Type B pancreatic cell (in vitro differentiated cells): Measurements from ENCODE around the gene ATPAF2. TPM values are rescaled to one million over a fixed set of nuclear protein-coding genes. Genes with fewer than 3 reads are reported as not detected.
A peak's percentile ranks its signal among the peaks of the same experiment; 100 is the strongest.

ENCODE experiments used
- DNase-seq: peaks from one replicate; pipeline ENCODE4 v3.0.0; 2021; ENCODE audit warnings: mixed read lengths; ENCODE audit not compliant: unreplicated experiment; ENCODE audit errors: extremely low spot score
- H3K27ac Mint-ChIP-seq: 2 replicates; pipeline ENCODE4 v1.8.0; 2021; ENCODE audit warnings: mild to moderate bottlenecking, mixed read lengths
- H3K27me3 Mint-ChIP-seq: 2 replicates; pipeline ENCODE4 v1.8.0; 2021; ENCODE audit warnings: mixed read lengths
- H3K36me3 Mint-ChIP-seq: 2 replicates; pipeline ENCODE4 v1.8.0; 2021; ENCODE audit warnings: mixed read lengths
- H3K4me1 Mint-ChIP-seq: one replicate; pipeline ENCODE4 v1.8.0; 2021; ENCODE audit warnings: mixed read lengths; ENCODE audit not compliant: unreplicated experiment
- H3K4me3 Mint-ChIP-seq: 2 replicates; pipeline ENCODE4 v1.8.0; 2021; ENCODE audit warnings: mild to moderate bottlenecking, mixed read lengths
- H3K9me3 Mint-ChIP-seq: 2 replicates; pipeline ENCODE4 v1.8.0; 2021; ENCODE audit warnings: mixed read lengths
- total RNA-seq: library from RNA; stranded (reverse); gene quantifications from 2 replicates; pipeline ENCODE4 v1.2.1, GENCODE V29; 2021; ENCODE audit warnings: low replicate concordance
- TF ChIP-seq, protein P1 (sequence below): fragments of 200-600 bp; sonication (generic); conservative IDR thresholded peaks from 2 replicates; pipeline ENCODE4 v1.5.0; 2021; ENCODE audit warnings: antibody characterized with exemption, mild to moderate bottlenecking

The ATPAF2 gene
- total RNA-seq, 1 donor from 2014 or later: 28.9 TPM

DNA sequence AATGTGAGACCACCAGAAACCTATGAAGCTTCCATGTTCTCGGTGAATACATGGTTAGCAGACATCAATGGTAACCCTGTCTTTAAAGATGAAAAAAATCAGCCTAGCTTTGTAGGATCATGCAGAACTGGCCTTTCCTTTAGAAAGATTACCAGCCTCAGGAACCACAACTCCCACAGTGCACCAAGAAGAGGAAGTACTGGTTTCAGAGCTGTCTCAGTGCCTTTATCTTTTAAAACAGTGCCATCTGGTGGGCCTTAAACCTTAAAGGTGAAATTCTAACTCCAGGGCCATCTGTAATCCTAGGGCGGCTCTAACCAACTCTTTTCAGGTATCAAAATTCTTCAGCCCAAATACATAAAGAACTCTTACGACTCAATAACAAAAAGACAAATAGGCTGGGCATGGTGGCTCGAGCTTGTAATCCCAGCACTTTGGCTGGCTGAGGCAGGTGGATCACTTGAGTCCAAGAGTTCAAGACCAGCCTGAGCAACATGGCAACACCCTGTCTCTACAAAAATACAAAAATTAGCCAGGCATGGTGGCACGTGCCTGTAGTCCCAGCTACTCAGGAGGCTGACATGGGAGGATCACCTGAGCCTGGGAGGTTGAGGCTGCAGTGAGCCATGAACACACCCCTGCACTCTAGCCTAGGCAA is 5.4 kb downstream of the ATPAF2 start:
- Mint-ChIP-seq H3K4me3 (peak overlapping the region; percentile 53), H3K9me3 (no peaks in the 10 kb centered on the region), H3K27ac (peak overlapping the region; percentile 71), H3K27me3 (no peaks in the 10 kb centered on the region), H3K4me1 (peaks cover 19% of the 10 kb centered on the region), H3K36me3 (no peaks in the 10 kb centered on the region)
- DNase-seq: no peak
- TF ChIP-seq, protein P1, sequence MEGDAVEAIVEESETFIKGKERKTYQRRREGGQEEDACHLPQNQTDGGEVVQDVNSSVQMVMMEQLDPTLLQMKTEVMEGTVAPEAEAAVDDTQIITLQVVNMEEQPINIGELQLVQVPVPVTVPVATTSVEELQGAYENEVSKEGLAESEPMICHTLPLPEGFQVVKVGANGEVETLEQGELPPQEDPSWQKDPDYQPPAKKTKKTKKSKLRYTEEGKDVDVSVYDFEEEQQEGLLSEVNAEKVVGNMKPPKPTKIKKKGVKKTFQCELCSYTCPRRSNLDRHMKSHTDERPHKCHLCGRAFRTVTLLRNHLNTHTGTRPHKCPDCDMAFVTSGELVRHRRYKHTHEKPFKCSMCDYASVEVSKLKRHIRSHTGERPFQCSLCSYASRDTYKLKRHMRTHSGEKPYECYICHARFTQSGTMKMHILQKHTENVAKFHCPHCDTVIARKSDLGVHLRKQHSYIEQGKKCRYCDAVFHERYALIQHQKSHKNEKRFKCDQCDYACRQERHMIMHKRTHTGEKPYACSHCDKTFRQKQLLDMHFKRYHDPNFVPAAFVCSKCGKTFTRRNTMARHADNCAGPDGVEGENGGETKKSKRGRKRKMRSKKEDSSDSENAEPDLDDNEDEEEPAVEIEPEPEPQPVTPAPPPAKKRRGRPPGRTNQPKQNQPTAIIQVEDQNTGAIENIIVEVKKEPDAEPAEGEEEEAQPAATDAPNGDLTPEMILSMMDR: peak; percentile 83

DNA sequence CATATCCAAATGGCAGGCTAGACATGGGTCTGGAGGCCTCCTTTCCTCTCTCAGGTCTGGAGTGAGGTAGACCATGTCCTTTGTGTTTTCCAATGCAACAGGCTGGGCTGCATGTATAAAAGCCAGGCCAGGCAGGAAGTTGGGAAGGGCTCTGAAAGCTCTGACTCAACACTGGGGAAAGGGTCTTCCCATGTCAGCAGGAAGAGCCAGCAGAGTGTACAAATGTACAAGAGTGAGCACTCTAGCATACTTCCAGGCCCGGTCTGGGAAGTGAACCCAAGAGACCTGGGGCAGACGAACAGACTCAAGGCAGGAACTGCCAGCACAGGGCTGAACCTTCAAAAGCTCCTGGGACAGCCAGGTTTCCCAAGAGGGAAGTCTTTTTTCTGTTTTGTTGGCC is 7.0 kb downstream of the ATPAF2 start:
- peaks cover 11% of the 10 kb centered on the region for H3K4me1 Mint-ChIP-seq
- H3K27me3 Mint-ChIP-seq: no peaks in the 10 kb centered on the region
- TF ChIP-seq, protein P1: no peak
- no peak overlapping the region for H3K27ac Mint-ChIP-seq
- H3K4me3 Mint-ChIP-seq: no peak overlapping the region
- DNase-seq: no peak
- no peaks in the 10 kb centered on the region for H3K36me3 Mint-ChIP-seq
- no peaks in the 10 kb centered on the region for H3K9me3 Mint-ChIP-seq

DNA sequence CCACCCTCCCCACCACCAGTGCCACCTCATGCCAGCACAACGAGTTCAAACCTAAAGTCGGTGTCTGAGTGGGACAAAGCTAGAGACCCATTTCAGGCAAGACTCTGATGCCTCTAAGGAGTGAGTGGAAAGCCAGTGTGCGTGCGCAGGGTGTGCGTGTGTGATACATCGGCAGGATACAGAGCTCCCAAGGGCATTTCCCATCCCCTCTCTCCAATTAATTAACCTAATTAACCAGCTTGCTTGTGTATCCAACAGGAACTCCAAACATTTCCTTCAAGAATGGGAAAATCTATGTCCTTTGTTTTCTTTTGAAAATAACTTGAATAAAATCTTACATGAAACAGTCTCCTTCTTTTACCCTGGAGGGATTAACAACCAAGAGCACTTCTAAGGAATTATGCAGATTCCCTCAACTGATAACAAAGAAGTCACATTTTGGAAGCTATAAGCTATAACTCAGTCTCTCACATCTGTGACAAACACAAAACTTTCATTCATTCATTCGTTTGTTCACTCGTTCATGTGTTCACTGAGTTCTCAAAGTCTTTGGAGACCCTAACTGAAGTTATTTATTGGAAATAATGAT is 9.9 kb downstream of the ATPAF2 start:
- no peak overlapping the region for H3K27ac Mint-ChIP-seq
- DNase-seq: no peak

DNA sequence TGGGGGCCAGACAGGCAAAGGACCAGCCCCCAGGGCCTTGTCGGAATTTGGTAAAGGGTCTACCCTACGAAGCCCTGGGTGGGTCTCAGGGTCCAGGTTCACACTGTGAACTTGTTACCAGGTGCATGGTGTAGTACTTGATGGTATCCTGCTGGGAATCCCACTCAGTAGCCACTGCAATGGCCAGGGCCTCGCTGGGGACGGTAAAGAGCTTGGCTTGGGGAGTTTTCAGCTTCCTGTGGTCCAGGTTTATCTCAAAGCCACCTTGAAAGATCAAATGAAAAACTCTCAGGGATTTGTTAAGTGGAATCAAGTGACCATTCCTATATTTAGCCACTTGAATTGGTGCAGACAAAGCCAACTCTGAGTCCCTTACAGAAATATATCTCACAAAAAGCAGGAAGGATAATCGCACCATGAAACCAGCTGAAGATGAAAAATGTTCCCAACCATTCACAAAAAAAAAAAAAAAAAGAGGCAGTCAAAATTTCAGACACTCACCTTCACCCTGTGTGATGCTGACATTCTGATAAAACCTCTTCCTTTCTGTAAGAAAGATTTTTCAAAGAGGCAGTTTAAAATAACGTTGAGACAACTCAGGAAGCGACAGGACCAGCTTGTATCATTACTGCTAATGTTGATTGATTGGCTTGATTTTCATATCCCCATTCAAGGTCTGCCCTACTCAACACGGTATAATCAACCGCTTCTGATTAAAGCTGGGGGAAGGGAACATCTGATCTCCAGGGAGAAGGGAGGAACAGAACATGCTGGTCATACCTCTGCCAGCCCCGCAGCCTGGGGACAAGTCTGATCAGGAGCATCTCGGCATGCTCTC is 10.6 kb downstream of the ATPAF2 start:
- H3K27me3 Mint-ChIP-seq: no peaks in the 10 kb centered on the region
- H3K27ac Mint-ChIP-seq: no peak overlapping the region
- H3K36me3 Mint-ChIP-seq: no peaks in the 10 kb centered on the region
- DNase-seq: no peak
- H3K4me1 Mint-ChIP-seq: peaks cover 7% of the 10 kb centered on the region
- no peak overlapping the region for H3K4me3 Mint-ChIP-seq
- no peaks in the 10 kb centered on the region for H3K9me3 Mint-ChIP-seq
- TF ChIP-seq, protein P1: no peak

More for the DNA sequence above, 9.9 kb downstream of the ATPAF2 start:
- Mint-ChIP-seq H3K27me3 (no peaks in the 10 kb centered on the region), H3K36me3 (no peaks in the 10 kb centered on the region), H3K4me3 (no peak overlapping the region), H3K4me1 (peaks cover 11% of the 10 kb centered on the region), H3K9me3 (no peaks in the 10 kb centered on the region)
- TF ChIP-seq, protein P1: no peak

DNA sequence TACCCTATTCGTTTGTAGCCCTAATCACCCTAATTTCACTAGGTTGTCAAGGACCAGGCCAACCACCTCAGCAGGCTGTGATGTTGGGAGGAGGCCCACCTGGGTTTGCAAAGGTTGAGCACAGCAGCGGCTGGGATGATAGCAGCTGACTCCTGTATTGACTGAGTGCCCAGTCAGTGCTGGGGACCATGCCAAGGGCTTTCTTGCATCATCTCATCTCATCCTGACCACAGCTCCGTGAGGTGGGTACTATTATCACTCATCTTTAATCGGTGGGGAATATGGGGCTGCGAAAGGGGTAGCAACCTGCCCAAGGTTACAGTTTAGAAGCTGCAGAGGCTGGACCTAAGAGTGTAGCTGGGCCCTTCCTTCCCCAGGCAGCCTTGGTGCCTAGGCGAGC is 11.7 kb downstream of the ATPAF2 start:
- Mint-ChIP-seq H3K36me3 (no peaks in the 10 kb centered on the region), H3K4me3 (no peak overlapping the region), H3K9me3 (no peaks in the 10 kb centered on the region), H3K27me3 (no peaks in the 10 kb centered on the region), H3K4me1 (peaks cover 6% of the 10 kb centered on the region), H3K27ac (no peak overlapping the region)
- no peak for DNase-seq
- TF ChIP-seq, protein P1: no peak
